Caco-2 (cell line): ENCODE measurements around the gene MAST4. TPM values are rescaled to one million over a fixed set of nuclear protein-coding genes. Genes with fewer than 3 reads are reported as not detected.

Experiments used
- BruUV-seq: library from RNA; stranded (reverse); fragments of 400-500 nt; replicated peaks from 2 replicates; lab custom pipeline; 2021; lab: Mats Ljungman, UMichigan
- CTCF ChIA-PET: fragments of 300-600 bp; sonication (Branson Sonifier 250); formaldehyde crosslinking; loops from one replicate; lab custom pipeline; 2022; ENCODE audit warnings: antibody characterized with exemption; lab: Charles Lee
- POLR2A ChIA-PET: fragments of 300-600 bp; sonication (Branson Sonifier 250); formaldehyde crosslinking; loops from one replicate; lab custom pipeline; 2022; ENCODE audit warnings: antibody characterized with exemption; lab: Charles Lee
- DNase-seq, 2 experiments: peaks; one replicate each; pipeline versions ENCODE4 v3.0.0 to v3.0.0-alpha.2; 2020 to 2022
- H3K27me3 ChIP-seq: replicated peaks from 2 replicates; pipeline ENCODE4 v1.6.0; 2011; ENCODE audit warnings: low read length; ENCODE audit not compliant: control insufficient read depth, insufficient read depth
- H3K36me3 ChIP-seq: 2 replicates; pipeline ENCODE4 v1.5.1; 2011; ENCODE audit warnings: low read length; ENCODE audit not compliant: control insufficient read depth, insufficient read depth
- H3K4me1 ChIP-seq: fragments of 250-450 bp; sonication (Bioruptor Pico); 2 replicates; pipeline ENCODE4 v1.5.1; 2020; ENCODE audit warnings: mild to moderate bottlenecking
- H3K4me3 ChIP-seq: 2 replicates; pipeline ENCODE4 v1.5.1; 2011; ENCODE audit warnings: low read depth, mild to moderate bottlenecking, control low read depth, low read length
- H3K9me3 ChIP-seq: fragments of 250-450 bp; sonication (Bioruptor Pico); 2 replicates; pipeline ENCODE4 v1.5.1; 2020; ENCODE audit warnings: mild to moderate bottlenecking, moderate library complexity
- H3K27ac Mint-ChIP-seq: one replicate; pipeline ENCODE4 v1.8.0; 2022; ENCODE audit warnings: mixed read lengths; ENCODE audit not compliant: unreplicated experiment
- H3K27me3 Mint-ChIP-seq: one replicate; pipeline ENCODE4 v1.8.0; 2022; ENCODE audit warnings: mixed read lengths; ENCODE audit not compliant: insufficient read depth, unreplicated experiment
- H3K36me3 Mint-ChIP-seq: one replicate; pipeline ENCODE4 v1.8.0; 2022; ENCODE audit warnings: mild to moderate bottlenecking, mixed read lengths; ENCODE audit not compliant: insufficient read depth, unreplicated experiment
- H3K4me1 Mint-ChIP-seq: one replicate; pipeline ENCODE4 v1.8.0; 2022; ENCODE audit warnings: low read depth, mixed read lengths; ENCODE audit not compliant: unreplicated experiment
- H3K4me3 Mint-ChIP-seq: one replicate; pipeline ENCODE4 v1.8.0; 2022; ENCODE audit warnings: mild to moderate bottlenecking, moderate library complexity, mixed read lengths; ENCODE audit not compliant: unreplicated experiment
- H3K9me3 Mint-ChIP-seq: one replicate; pipeline ENCODE4 v1.8.0; 2022; ENCODE audit warnings: mixed read lengths; ENCODE audit not compliant: unreplicated experiment
- intact Hi-C: fragments of 100-400 bp; cut with micrococcal nuclease; formaldehyde crosslinking; loops from one replicate; pipeline ENCODE4 v1.10.0; 2022; ENCODE audit not compliant: unreplicated experiment
- total RNA-seq: library from RNA; stranded (reverse); gene quantifications from 2 replicates; pipeline ENCODE4 v1.2.3, GENCODE V29; 2022
- TF ChIP-seq, protein P1 (sequence below), 2 experiments: fragments of 200-600 bp in 1 of 2; IDR thresholded peaks; 1 replicate in 1 of 2; 2 replicates in 1 of 2; pipeline versions ENCODE4 v1.5.1 to v1.8.0; 2011 to 2022; ENCODE audit warnings: antibody characterized with exemption in 1 of 2, control low read depth in 1 of 2, inconsistent platforms in 1 of 2, low read depth in 1 of 2, low read length in 1 of 2, mild to moderate bottlenecking in 1 of 2, moderate library complexity in 1 of 2; ENCODE audit not compliant: insufficient read depth in 1 of 2, severe bottlenecking in 1 of 2, unreplicated experiment in 1 of 2

Gene MAST4
- total RNA-seq, 1 experiment from 2014 or later: 17.8 TPM

DNA sequence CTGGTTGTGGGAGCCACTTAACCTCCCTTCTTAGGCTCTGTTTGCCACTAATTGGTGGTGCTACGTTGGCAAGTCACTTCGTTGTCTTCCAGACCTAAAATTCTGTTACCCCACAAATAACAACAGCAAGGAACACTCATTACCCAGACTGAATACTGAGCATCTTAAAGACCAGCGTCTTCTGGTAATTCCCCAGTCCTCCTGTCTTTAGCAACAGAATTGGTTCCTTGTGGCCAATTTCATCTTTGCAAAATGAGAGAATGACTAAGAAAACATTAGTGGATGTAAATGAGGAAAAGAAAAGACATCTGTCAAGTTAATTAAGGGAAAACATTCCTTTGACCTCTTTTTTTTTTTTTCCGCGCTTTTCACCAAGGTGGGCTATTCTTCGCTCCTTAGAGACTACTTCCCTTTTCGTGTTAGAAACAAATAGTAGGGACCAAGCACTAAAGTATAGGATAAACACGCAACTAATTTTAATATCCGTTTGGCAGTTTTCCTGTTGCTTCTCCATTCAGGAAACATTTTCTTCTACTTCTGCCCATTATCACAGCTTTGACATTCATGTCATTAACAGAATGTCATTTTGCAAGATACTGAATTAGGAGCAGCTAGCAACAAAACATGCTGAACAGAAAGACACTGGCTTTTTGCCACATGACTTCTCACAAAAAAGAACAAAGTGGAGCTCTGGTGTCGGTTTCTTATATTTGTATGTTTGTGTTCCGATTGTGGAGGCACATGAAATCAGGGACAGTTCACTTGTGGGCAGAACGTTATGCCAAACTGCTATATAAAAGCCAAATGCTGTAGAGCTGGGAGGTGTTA, 446.2 kb downstream of the MAST4 start:
- intact Hi-C loops: loop anchor here (1.0 kb wide), 1 partner anchor 9 kb away; no protein-coding TSS in a partner anchor
- Histone ChIP-seq H3K4me3 (no peak overlapping the region), H3K27me3 (no peaks in the 10 kb centered on the region), H3K9me3 (no peaks in the 10 kb centered on the region), H3K36me3 (no peaks in the 10 kb centered on the region), H3K4me1 (peaks cover 63% of the 10 kb centered on the region)
- TF ChIP-seq, protein P1, sequence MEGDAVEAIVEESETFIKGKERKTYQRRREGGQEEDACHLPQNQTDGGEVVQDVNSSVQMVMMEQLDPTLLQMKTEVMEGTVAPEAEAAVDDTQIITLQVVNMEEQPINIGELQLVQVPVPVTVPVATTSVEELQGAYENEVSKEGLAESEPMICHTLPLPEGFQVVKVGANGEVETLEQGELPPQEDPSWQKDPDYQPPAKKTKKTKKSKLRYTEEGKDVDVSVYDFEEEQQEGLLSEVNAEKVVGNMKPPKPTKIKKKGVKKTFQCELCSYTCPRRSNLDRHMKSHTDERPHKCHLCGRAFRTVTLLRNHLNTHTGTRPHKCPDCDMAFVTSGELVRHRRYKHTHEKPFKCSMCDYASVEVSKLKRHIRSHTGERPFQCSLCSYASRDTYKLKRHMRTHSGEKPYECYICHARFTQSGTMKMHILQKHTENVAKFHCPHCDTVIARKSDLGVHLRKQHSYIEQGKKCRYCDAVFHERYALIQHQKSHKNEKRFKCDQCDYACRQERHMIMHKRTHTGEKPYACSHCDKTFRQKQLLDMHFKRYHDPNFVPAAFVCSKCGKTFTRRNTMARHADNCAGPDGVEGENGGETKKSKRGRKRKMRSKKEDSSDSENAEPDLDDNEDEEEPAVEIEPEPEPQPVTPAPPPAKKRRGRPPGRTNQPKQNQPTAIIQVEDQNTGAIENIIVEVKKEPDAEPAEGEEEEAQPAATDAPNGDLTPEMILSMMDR (IDR thresholded peaks at IDR 0.05; ENCODE audit: insufficient read depth in 1 of 2, low read depth in 1 of 2, low read length in 1 of 2, severe bottlenecking in 1 of 2, unreplicated experiment in 1 of 2): no peak
- peaks cover 6% of the 10 kb centered on the region for H3K36me3 Mint-ChIP-seq
- H3K27ac Mint-ChIP-seq: peak overlapping the region; percentile 68
- BruUV-seq: no TSS peak
- DNase-seq: no peak
- no peak overlapping the region for H3K4me3 Mint-ChIP-seq
- H3K4me1 Mint-ChIP-seq: peaks cover 67% of the 10 kb centered on the region
- no peaks in the 10 kb centered on the region for H3K27me3 Mint-ChIP-seq
- ChIA-PET POLR2A (interaction anchor here (0.6 to 1.0 kb wide), 2 partner anchors 26 to 114 kb away, joined by 3 to 5 read pairs; no protein-coding TSS in a partner anchor), CTCF (no interaction called here)
- no peaks in the 10 kb centered on the region for H3K9me3 Mint-ChIP-seq

DNA sequence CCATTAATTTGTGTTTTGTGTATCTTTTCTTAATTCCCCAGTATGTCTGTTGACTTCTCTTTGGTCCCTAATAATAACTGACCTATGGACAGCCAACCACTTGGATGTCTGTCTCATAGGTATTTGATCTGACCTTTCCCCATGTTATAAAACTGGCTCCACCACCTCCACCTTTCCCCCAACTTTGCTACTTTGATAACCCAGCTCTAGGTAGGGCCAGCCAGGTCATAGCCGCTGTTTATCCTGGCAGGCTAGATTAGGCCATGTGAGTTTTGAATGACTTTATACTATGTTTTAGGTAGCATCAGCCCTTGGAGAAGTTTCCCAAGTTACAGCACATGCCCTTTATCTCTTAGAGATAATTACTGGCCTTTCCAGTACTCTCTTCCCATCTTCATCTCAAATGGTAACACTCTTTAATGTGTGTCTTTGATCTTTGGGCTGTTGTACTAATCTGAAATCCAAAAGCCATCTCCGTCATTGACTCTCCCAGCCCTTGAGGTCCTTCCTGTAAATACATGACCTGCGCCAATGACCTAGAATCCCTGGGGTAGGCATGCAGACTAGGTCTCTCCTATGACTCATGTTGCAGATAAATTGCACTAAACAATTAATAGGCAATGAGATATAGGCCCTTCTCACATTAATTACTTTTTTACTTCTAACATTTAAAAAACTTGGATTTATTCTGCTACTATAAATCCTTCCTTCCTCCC, 447.8 kb downstream of the MAST4 start:
- H3K27me3 ChIP-seq: no peaks in the 10 kb centered on the region
- H3K4me1 Mint-ChIP-seq: peaks cover 71% of the 10 kb centered on the region
- intact Hi-C loops: loop anchor here (1.0 kb wide), 1 partner anchor 7 kb away; no protein-coding TSS in a partner anchor
- no peaks in the 10 kb centered on the region for H3K9me3 ChIP-seq
- ChIA-PET POLR2A (interaction anchor here (0.5 to 1.4 kb wide), 3 partner anchors 10 to 42 kb away, joined by 3 to 5 read pairs (median 3); no protein-coding TSS in a partner anchor), CTCF (no interaction called here)
- H3K4me3 Mint-ChIP-seq: peak overlapping the region; percentile 37
- H3K36me3 ChIP-seq: no peaks in the 10 kb centered on the region
- no TSS peak for BruUV-seq
- H3K9me3 Mint-ChIP-seq: no peaks in the 10 kb centered on the region
- DNase-seq: peak; percentile 59 to 85
- H3K27me3 Mint-ChIP-seq: no peaks in the 10 kb centered on the region
- H3K36me3 Mint-ChIP-seq: peaks cover 6% of the 10 kb centered on the region
- peak overlapping the region; percentile 61 for H3K27ac Mint-ChIP-seq
- H3K4me1 ChIP-seq: peaks cover 69% of the 10 kb centered on the region
- TF ChIP-seq, protein P1 (IDR thresholded peaks at IDR 0.05; ENCODE audit: insufficient read depth in 1 of 2, low read depth in 1 of 2, low read length in 1 of 2, severe bottlenecking in 1 of 2, unreplicated experiment in 1 of 2): no peak
- H3K4me3 ChIP-seq: no peak overlapping the region
